ENCODE measurements around the gene MYRFL.

DNA sequence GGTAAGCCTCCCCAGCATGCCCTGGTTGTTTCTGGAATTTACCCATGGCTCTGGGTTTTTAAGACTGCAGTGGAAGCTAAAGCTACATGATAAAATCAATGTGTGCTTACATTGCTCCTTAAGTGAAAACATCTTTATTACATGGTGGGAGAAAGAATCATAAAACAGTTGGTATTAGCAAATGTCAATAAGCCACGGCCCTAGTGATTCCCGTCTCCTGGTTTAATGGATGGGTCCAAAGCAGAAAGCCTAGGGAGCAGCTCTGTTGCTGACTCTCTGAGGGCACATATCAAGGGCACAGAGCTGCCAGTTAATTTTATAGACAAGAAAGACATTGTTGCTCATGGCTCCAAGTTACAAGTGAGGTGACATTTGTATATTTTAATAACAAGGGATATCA lies 127.9 kb downstream of the MYRFL start:
- TF ChIP-seq CTCF (IDR thresholded peaks at IDR 0.05) (no peak), POLR2A (IDR thresholded peaks at IDR 0.05) (no peak), POLR2AphosphoS5 (IDR thresholded peaks at IDR 0.05) (no peak)

Measured in upper lobe of left lung (tissue), 4 donors.